Choroid plexus epithelial cell (primary cell): ENCODE measurements around the gene PRM1.
A peak's percentile ranks its signal among the peaks of the same experiment; 100 is the strongest.

Source experiments
- DNase-seq: peaks from one replicate; pipeline ENCODE4 v3.0.0-alpha.2; 2010; ENCODE audit warnings: low read depth
- H3K4me3 ChIP-seq: 2 replicates; pipeline ENCODE4 v1.5.1; 2011; ENCODE audit warnings: low read depth, mild to moderate bottlenecking, control low read depth, low read length, moderate library complexity
- TF ChIP-seq, protein P1 (sequence below): conservative IDR thresholded peaks from 2 replicates; pipeline ENCODE4 v1.5.1; 2011; ENCODE audit warnings: low read depth, mild to moderate bottlenecking, control low read depth, inconsistent platforms, low read length, moderate library complexity

PRM1 gene, protein sequence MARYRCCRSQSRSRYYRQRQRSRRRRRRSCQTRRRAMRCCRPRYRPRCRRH

DNA sequence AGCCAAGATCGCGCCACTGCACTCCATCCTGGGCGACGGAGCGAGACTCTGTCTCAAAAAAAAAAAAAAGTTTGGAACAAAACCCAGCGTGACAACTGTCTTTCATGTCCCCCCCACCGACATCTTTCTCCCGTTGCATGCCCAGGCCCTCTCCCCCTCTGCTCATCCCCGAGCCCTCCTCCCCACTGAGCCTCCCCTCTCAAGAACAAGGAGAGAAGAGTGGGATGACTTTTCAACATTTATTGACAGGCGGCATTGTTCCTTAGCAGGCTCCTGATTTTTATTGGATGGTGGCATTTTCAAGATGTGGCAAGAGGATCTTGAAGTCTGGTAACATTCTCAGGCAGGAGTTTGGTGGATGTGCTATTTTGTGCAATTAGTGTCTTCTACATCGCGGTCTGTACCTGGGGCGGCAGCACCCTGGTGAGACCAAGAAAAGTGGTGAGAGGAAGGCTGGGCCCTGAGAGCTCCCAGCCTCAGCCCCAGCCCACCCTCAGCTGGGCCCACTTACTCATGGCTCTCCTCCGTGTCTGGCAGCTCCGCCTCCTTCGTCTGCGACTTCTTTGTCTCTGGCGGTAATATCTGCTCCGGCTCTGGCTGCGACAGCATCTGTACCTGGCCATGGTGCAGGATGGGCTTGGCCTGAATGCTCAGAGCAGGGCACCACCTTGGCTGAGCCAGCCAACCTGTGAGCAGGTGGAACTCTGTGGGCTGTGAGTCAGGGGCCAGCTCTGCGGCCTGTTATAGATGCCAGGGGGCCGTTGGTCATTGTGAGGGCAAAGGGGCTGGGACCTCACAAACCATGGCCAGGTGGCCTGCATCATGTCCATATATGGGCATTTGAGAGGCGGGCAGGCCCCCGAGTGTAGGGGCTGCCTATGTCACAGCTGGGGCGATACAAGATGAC lies at the start of gene PRM1:
TSS of gene PRM1 (minus strand) at position 715 of the 907 bp plus-strand sequence. CDS start at position 623, 92 bp downstream.
- TF ChIP-seq, protein P1, sequence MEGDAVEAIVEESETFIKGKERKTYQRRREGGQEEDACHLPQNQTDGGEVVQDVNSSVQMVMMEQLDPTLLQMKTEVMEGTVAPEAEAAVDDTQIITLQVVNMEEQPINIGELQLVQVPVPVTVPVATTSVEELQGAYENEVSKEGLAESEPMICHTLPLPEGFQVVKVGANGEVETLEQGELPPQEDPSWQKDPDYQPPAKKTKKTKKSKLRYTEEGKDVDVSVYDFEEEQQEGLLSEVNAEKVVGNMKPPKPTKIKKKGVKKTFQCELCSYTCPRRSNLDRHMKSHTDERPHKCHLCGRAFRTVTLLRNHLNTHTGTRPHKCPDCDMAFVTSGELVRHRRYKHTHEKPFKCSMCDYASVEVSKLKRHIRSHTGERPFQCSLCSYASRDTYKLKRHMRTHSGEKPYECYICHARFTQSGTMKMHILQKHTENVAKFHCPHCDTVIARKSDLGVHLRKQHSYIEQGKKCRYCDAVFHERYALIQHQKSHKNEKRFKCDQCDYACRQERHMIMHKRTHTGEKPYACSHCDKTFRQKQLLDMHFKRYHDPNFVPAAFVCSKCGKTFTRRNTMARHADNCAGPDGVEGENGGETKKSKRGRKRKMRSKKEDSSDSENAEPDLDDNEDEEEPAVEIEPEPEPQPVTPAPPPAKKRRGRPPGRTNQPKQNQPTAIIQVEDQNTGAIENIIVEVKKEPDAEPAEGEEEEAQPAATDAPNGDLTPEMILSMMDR: no peak
- no peak within 1 kb of the TSS for H3K4me3 ChIP-seq
- DNase-seq: no peak

DNA sequence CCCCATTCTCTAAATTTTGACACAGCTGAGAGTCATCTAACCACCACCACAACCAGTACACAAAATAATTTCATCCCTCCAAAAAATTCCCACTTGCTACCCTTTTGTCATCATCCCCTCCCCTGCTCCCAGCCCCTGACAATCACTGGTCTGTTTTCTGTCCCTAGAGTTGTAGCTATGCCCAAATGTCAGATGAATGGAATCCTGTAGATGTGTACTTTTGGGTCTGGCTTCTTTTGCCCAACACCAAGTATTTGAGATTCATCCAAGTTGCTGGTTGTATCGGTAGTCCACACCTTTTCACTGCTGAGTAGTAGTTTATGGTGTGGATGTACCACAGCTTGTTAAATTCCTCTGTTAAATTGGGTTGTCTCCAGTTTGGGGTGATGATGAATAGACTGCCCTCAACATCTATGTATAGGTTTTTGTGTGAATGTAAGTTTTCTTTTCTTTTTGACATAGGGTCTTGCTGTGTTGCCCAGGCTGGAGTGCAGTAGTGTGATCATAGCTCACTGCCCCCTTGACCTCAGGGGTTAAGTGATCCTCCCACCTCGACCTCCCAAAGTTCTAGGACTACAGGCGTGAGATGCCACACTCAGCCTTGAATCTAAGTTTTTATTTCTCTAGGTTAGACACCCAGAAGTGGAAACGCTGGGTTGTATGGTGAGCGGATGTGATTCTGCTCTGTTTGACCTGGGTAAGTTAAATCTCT lies 49.6 kb upstream of the PRM1 start:
- TF ChIP-seq, protein P1: no peak
- no peak for DNase-seq
- H3K4me3 ChIP-seq: no peak overlapping the region

DNA sequence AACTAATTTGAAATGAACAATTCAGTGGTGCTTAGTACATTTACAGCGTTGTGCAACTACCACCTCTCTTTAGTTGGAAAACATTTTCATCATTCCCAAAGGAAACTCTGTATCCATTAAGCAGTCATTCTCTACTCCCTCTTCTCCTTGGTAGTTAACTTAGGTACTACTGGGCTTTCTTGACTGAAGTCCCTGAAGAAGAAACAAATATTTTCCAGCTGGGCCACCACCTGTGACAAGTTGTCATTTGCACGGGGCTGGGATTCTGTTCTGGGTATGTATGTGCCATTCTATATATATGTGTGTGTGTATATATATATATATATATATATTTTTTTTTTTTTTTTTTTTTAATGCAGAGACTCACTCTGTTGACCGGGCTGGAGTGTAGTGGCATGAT lies 48.8 kb upstream of the PRM1 start:
- TF ChIP-seq, protein P1: no peak
- DNase-seq: no peak
- no peak overlapping the region for H3K4me3 ChIP-seq

DNA sequence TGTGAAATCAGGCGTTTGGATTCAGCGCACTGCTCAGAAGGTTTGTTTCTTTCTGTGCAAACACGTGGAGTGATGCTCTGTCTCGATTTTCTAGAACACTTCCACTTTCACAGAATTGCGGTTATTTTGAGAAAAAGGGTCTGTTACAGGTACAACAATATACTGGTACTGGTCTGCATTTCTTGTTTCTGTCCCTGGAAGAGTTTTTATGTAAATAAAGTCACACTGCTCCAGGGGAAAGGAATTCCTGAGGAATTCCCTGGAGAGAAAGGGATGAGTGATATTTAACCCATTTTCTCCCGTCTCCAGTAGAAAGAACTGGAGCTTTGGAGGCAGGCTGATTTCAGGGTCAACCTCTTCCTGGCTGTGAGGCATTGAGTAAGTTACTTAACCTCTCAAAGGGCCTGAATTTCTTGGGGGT lies 48.0 kb upstream of the PRM1 start:
- peak overlapping the region; percentile 7 for H3K4me3 ChIP-seq
- TF ChIP-seq, protein P1: no peak
- DNase-seq: peak; percentile 51

DNA sequence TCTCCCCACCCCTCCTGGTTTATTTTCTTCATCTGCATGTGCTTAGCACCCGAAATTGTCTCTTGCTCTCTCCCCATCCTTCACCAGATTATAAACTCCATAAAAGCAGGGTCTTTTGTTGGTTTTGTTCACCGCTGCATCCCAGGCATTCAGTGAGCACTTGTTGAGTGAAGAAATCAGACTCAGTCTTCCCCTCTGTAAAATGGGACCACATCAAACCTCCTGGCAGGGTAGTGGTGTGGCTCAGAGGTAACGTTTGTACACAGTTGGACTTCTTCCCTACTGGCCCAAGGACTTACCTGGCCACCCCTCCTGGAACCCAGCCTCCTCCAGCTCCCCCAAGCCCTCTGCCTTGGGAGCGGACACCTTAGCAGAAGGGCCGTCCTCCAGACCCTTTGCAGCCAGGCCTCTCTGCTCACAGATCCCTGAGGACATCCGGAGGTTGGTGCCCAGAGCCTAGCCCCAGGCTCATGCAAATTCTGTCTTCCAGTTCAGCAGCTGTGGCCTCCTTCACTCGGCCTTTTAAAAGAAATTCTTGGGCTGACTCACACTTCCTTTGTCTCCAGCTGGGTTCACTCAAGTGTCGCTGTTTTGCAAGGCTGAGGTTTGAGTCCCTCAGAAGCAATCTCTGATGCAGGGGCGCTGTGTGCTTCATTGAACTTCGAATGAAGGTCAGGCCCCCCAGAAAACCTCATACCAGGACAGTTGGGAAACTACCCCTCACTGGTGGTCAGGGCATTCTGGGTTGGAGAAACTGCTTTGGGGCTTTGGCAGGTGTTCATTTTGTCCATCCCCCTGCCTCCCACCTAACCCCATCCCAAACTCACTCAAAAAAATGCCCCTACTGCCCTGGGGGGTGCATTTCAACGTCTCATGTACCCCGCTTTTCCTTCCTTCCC lies 47.3 kb upstream of the PRM1 start:
- DNase-seq: peak; percentile 98
- TF ChIP-seq, protein P1: no peak
- H3K4me3 ChIP-seq: peak overlapping the region; percentile 7
